Tibial nerve (tissue), 4 donors: ENCODE measurements around the gene TOP2B.

Source experiments
- CTCF ChIP-seq, 5 experiments: fragments of 200-600 bp in 3 of 5; fragments of 450-650 bp in 2 of 5; sonication (generic) in 3 of 5; IDR thresholded peaks; one replicate each; pipeline ENCODE4 v1.5.1; 2016 to 2019; ENCODE audit warnings: antibody characterized with exemption in 5 of 5, mild to moderate bottlenecking in 3 of 5, moderate library complexity in 2 of 5
- EP300 ChIP-seq, 2 donors: sonication (generic); formaldehyde crosslinking; IDR thresholded peaks; one replicate each; pipeline ENCODE4 v1.6.1; 2017; ENCODE audit warnings: antibody characterized with exemption in 2 of 2, mild to moderate bottlenecking in 1 of 2
- POLR2A ChIP-seq, 2 donors: fragments of 450-650 bp; IDR thresholded peaks; one replicate each; pipeline ENCODE4 v1.6.1; 2017; ENCODE audit warnings: antibody characterized with exemption in 2 of 2, mild to moderate bottlenecking in 2 of 2, moderate library complexity in 2 of 2

- TF ChIP-seq POLR2A (IDR thresholded peaks at IDR 0.05) (no peak), EP300 (IDR thresholded peaks at IDR 0.05) (no peak), CTCF (IDR thresholded peaks at IDR 0.05) (no peak)
Measured at GRCh38 chr3:25586167-25586505, 78.6 kb downstream of the TOP2B start.
